BJ (cell line): Measurements from ENCODE around the gene FPR3. TPM values are rescaled to one million over a fixed set of nuclear protein-coding genes. Genes with fewer than 3 reads are reported as not detected.
"Not testable (repeated sequence)": the region's sequence is repeated elsewhere in the genome, so short reads cannot be mapped to it uniquely, and the experiment has no call there.

Experiments used
- CTCF ChIA-PET: fragments of 350-600 bp; formaldehyde crosslinking; extraction: SDS; loops from one replicate; lab custom pipeline; 2021; ENCODE audit warnings: antibody characterized with exemption, inconsistent platforms; lab: Yijun Ruan, JAX
- POLR2A ChIA-PET: fragments of 300-600 bp; sonication (Branson Sonifier 250); formaldehyde crosslinking; extraction: SDS; loops from one replicate; lab custom pipeline; 2021; ENCODE audit warnings: antibody characterized with exemption; lab: Charles Lee
- DNase-seq: peaks from one replicate; pipeline ENCODE4 v3.0.0-alpha.2; 2011; ENCODE audit warnings: low read depth
- H3K27me3 ChIP-seq: 2 replicates; pipeline ENCODE4 v1.6.0; 2011; ENCODE audit warnings: low read length; ENCODE audit not compliant: control insufficient read depth, insufficient read depth
- H3K36me3 ChIP-seq: 2 replicates; pipeline ENCODE4 v1.5.1; 2011; ENCODE audit warnings: low read length; ENCODE audit not compliant: control insufficient read depth, insufficient read depth
- H3K4me3 ChIP-seq: 2 replicates; pipeline ENCODE4 v1.5.1; 2011; ENCODE audit warnings: low read depth, mild to moderate bottlenecking, control low read depth, low read length
- polyA plus RNA-seq: library from polyadenylated mRNA; depleted of rRNA; stranded (reverse); fragments of >200 nt; gene quantifications from 2 replicates; pipeline ENCODE4 v1.2.3, GENCODE V29; 2011
- TF ChIP-seq, protein P1 (sequence below): IDR thresholded peaks from 2 replicates; pipeline ENCODE4 v1.5.1; 2011; ENCODE audit warnings: low read depth, mild to moderate bottlenecking, control low read depth, inconsistent platforms, low read length, moderate library complexity; ENCODE audit not compliant: insufficient read depth

Gene FPR3
- polyA plus RNA-seq, 1 experiment, result not detected

DNA sequence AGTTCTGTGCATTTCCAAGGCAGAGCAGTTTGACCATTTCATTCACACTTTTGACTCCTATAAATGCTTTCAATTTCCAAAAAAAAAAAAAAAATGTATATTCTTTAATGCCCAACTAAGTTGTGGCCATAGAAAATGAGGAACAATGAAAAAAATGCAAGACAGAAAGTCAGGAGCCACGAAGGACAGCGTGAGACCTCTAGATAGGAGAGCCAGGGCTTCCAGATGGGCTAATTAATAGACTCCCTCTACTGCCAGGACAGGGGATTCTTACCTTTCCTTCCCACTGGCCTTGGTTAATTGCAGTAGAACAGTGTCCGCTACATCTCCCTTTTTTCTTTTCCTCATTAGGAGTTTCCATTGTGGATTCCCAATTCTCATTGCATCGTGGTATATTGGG is 8.6 kb downstream of the FPR3 start:
- TF ChIP-seq, protein P1, sequence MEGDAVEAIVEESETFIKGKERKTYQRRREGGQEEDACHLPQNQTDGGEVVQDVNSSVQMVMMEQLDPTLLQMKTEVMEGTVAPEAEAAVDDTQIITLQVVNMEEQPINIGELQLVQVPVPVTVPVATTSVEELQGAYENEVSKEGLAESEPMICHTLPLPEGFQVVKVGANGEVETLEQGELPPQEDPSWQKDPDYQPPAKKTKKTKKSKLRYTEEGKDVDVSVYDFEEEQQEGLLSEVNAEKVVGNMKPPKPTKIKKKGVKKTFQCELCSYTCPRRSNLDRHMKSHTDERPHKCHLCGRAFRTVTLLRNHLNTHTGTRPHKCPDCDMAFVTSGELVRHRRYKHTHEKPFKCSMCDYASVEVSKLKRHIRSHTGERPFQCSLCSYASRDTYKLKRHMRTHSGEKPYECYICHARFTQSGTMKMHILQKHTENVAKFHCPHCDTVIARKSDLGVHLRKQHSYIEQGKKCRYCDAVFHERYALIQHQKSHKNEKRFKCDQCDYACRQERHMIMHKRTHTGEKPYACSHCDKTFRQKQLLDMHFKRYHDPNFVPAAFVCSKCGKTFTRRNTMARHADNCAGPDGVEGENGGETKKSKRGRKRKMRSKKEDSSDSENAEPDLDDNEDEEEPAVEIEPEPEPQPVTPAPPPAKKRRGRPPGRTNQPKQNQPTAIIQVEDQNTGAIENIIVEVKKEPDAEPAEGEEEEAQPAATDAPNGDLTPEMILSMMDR, result no peak
- H3K36me3 ChIP-seq, result no peaks in the 10 kb centered on the region
- ChIA-PET CTCF (no interaction called here), POLR2A (no interaction called here)
- no peak overlapping the region for H3K4me3 ChIP-seq
- H3K27me3 ChIP-seq, result no peaks in the 10 kb centered on the region
- DNase-seq, result no peak

DNA sequence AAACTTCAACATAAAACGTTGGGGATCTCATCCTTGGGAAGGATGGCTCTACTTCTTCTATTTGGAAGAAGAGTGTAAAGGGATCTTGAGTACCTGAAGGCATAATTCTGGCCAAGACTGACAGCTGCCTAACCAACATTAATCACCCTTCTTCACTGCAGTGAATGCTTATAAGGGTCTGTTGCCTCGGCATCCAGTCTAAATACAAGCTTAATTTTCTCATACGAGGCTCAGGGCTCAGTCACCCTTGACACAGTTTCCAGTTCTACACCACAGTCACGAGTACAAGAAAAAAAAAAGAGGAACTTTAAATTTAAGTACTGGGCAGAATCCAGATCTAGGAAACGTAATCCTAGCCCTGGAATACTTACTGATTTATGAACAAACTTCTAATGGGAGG is 9.0 kb downstream of the FPR3 start:
- CTCF ChIA-PET, result no interaction called here
- no peak for DNase-seq
- Histone ChIP-seq H3K36me3 (no peaks in the 10 kb centered on the region), H3K4me3 (no peak overlapping the region), H3K27me3 (no peaks in the 10 kb centered on the region)
- TF ChIP-seq, protein P1, result no peak
- POLR2A ChIA-PET, result no interaction called here

- DNase-seq, POLR2A ChIA-PET, CTCF ChIA-PET, H3K27me3 ChIP-seq, H3K4me3 ChIP-seq, H3K36me3 ChIP-seq: not testable (repeated sequence)
These were observed 9.8 kb downstream of the FPR3 start for GRCh38 chr19:51804789-51805188.

DNA sequence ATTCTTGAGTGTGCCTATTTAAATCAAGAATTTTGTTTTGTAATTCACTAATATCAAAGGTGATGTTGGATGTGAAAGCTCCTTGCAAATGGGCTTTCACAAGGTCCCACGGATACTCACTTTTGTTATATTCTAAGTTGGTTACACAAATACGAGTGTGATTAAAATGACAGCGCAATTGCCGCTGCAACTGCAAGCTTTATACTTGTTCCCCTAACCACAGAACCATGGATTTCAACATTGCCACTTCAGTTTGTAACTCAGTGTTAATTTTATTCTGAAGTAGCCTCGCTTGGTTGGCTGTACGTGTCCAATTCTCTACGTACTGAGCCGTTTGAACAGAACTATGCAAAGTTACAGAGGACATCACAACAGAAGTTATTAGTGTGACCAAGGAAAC is 10.4 kb downstream of the FPR3 start:
- CTCF ChIA-PET, POLR2A ChIA-PET, H3K4me3 ChIP-seq, H3K27me3 ChIP-seq, DNase-seq, H3K36me3 ChIP-seq: not testable (repeated sequence)

- POLR2A ChIA-PET, DNase-seq, H3K4me3 ChIP-seq, H3K27me3 ChIP-seq, H3K36me3 ChIP-seq: not testable (repeated sequence)
- CTCF ChIA-PET, result interaction anchor here (1.2 kb wide), 1 partner anchor 29 kb away, joined by 4 read pairs; no protein-coding TSS in a partner anchor
These were observed 11.6 kb downstream of the FPR3 start for GRCh38 chr19:51806571-51806970.

GRCh38 chr19:51807111-51807701 is 12.2 kb downstream of the FPR3 start:
- Histone ChIP-seq H3K36me3 (no peaks in the 10 kb centered on the region), H3K27me3 (no peaks in the 10 kb centered on the region), H3K4me3 (no peak overlapping the region)
- DNase-seq, result no peak
- TF ChIP-seq, protein P1, result no peak
- POLR2A ChIA-PET, result no interaction called here
- CTCF ChIA-PET, result interaction anchor here (1.2 kb wide), 1 partner anchor 29 kb away, joined by 4 read pairs; no protein-coding TSS in a partner anchor

DNA sequence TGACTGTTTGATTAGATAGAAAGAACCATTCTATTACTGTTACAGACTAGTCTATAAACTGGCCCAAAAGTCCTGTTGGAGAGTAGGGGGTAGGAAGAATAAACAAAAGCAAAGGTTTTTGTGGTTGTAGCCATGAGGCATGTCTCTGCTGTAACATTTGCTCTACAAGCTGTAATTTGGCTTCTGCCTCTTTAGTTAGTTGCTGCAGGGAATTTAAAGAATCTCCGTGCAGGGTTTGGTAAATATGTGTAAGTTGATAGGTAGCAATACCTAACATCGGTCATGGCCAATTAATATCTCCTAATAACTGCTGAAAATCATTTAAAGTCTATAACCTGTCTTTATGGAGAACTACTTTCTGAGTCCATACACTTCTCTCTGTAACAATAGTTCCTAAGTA is 13.0 kb downstream of the FPR3 start:
- H3K36me3 ChIP-seq, result no peaks in the 10 kb centered on the region
- CTCF ChIA-PET, result interaction anchor here (0.6 to 1.3 kb wide), 4 partner anchors 12 to 409 kb away, joined by 3 to 10 read pairs (median 3); no protein-coding TSS in a partner anchor
- POLR2A ChIA-PET, result no interaction called here
- no peaks in the 10 kb centered on the region for H3K27me3 ChIP-seq
- TF ChIP-seq, protein P1, result no peak
- no peak for DNase-seq
- no peak overlapping the region for H3K4me3 ChIP-seq
